Activated B cell treated with CpG ODN at 0.5 μM for 24 hours (primary cell): ENCODE measurements around the gene CBLN2. TPM values are rescaled to one million over a fixed set of nuclear protein-coding genes. Genes with fewer than 3 reads are reported as not detected.

Source experiments
- ATAC-seq: fragments of 200-7000 bp; cut with Tn5 transposase; one replicate; pipeline ENCODE4 v1.10.0; 2021; ENCODE audit warnings: low read depth, mild to moderate bottlenecking, moderate library complexity
- CTCF ChIA-PET: fragments of 350-600 bp; sonication (Branson Sonifier 250); formaldehyde crosslinking; loops from one replicate; lab custom pipeline; 2021; ENCODE audit warnings: antibody characterized with exemption; lab: Charles Lee
- POLR2A ChIA-PET: fragments of 350-600 bp; sonication (Branson Sonifier 250); formaldehyde crosslinking; loops from one replicate; lab custom pipeline; 2021; ENCODE audit warnings: antibody characterized with exemption; lab: Charles Lee
- DNase-seq: peaks from one replicate; pipeline ENCODE4 v3.0.0; 2022
- H3K27ac Mint-ChIP-seq: one replicate; pipeline ENCODE4 v1.8.0; 2020; ENCODE audit warnings: mixed read lengths
- H3K27me3 Mint-ChIP-seq: one replicate; pipeline ENCODE4 v1.8.0; 2021; ENCODE audit warnings: mixed read lengths
- H3K36me3 Mint-ChIP-seq: one replicate; pipeline ENCODE4 v1.8.0; 2021; ENCODE audit warnings: low read depth, mixed read lengths
- H3K4me1 Mint-ChIP-seq: one replicate; pipeline ENCODE4 v1.8.0; 2021; ENCODE audit warnings: mixed read lengths
- H3K4me3 Mint-ChIP-seq: one replicate; pipeline ENCODE4 v1.8.0; 2020; ENCODE audit warnings: mild to moderate bottlenecking, mixed read lengths
- H3K9me3 Mint-ChIP-seq: one replicate; pipeline ENCODE4 v1.8.0; 2020; ENCODE audit warnings: mixed read lengths
- CTCF ChIP-seq: fragments of 200-600 bp; IDR thresholded peaks from one replicate; pipeline ENCODE4 v1.8.0; 2022; ENCODE audit warnings: antibody characterized with exemption, mild to moderate bottlenecking
- intact Hi-C: fragments of 100-400 bp; cut with micrococcal nuclease; formaldehyde crosslinking; loops from one replicate; pipeline ENCODE4 v1.15.1; 2024
- total RNA-seq: library from RNA; stranded (reverse); gene quantifications from 2 replicates; pipeline ENCODE4 v1.2.3, GENCODE V29; 2022

The CBLN2 gene
- total RNA-seq, 1 donor from 2014 or later: 0.09 TPM

GRCh38 chr18:72502671-72503431 is 41.3 kb downstream of the CBLN2 start:
- intact Hi-C loops: no loop called here
- no peak overlapping the region for H3K27ac Mint-ChIP-seq
- ChIA-PET POLR2A (no interaction called here), CTCF (no interaction called here)
- no peaks in the 10 kb centered on the region for H3K27me3 Mint-ChIP-seq
- DNase-seq: no peak
- no peak overlapping the region for H3K4me3 Mint-ChIP-seq
- TF ChIP-seq CTCF: no peak
- no peaks in the 10 kb centered on the region for H3K36me3 Mint-ChIP-seq
- H3K9me3 Mint-ChIP-seq: peaks cover 3% of the 10 kb centered on the region
- no peaks in the 10 kb centered on the region for H3K4me1 Mint-ChIP-seq
- ATAC-seq: no peak

- H3K36me3 Mint-ChIP-seq: no peaks in the 10 kb centered on the region
- H3K4me3 Mint-ChIP-seq: no peak overlapping the region
- H3K27ac Mint-ChIP-seq: no peak overlapping the region
- no peaks in the 10 kb centered on the region for H3K9me3 Mint-ChIP-seq
- CTCF ChIA-PET: no interaction called here
- POLR2A ChIA-PET: no interaction called here
- DNase-seq (no peak), ATAC-seq (no peak)
- intact Hi-C loops: no loop called here
- TF ChIP-seq CTCF: no peak
- no peaks in the 10 kb centered on the region for H3K4me1 Mint-ChIP-seq
- H3K27me3 Mint-ChIP-seq: no peaks in the 10 kb centered on the region
Observed at GRCh38 chr18:72492497-72492896, 51.6 kb downstream of the CBLN2 start.
